Ramos (cell line): Measurements from ENCODE around the gene PPWD1.
"Not testable (repeated sequence)": the region's sequence is repeated elsewhere in the genome, so short reads cannot be mapped to it uniquely, and the experiment has no call there.

Source experiments
- in situ Hi-C: fragments of 300-500 bp; cut with MboI; formaldehyde crosslinking; loops from one replicate; pipeline ENCODE4 v1.14.3; 2022; ENCODE audit warnings: low sequenced_read_pairs; ENCODE audit not compliant: unreplicated experiment

The PPWD1 gene

DNA sequence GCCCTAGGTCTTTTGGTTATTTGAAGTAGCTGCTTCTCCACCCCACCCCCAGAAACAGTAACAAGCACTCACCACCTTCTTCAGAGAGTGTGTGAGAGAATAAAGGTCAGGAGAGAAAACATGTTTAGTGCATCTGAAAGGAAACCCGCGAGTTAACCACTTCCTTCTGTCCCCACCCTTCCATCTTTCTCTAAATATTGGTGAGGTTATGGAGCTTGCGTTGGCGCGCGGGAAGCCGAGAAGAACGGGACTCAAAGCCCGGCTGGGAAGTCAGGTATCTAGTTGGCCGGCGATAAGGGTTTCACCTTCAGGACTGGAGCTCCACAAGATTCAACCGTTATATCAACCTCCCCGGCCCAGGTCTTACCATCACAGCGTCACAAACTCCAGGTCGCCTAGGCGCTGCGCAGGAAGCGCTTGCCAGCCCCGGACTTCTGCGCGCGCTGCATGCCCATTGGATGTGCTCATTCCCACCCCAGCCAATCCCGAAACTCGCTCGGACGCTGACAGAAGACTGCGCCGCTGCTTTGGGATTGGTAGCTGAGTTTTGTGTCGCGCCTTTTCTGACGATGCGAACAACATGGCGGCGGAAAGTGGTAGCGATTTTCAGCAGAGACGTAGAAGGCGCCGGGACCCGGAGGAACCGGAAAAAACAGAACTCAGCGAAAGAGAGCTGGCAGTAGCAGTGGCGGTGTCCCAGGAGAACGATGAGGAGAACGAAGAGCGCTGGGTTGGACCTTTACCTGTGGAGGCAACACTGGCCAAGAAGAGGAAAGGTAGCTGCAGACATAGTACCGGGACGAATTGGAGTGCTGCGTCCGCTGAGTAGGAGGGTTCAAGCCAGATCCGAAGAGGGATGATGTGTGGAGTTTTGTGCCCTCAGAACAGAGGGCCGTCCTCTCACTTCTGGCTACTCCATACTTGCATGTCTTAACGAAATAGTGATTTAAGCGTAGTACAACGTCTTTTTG lies at the start of gene PPWD1, which contains the start of gene CENPK:
Gene PPWD1, plus strand, starts transcription at position 566 of the 971 bp plus-strand sequence. Its CDS starts 15 bp downstream, at position 581.
Gene CENPK, minus strand, starts transcription at position 438 of the 971 bp plus-strand sequence. CDS start 8,261 bp downstream, outside the sequence.
- in situ Hi-C loops: no loop called here

DNA sequence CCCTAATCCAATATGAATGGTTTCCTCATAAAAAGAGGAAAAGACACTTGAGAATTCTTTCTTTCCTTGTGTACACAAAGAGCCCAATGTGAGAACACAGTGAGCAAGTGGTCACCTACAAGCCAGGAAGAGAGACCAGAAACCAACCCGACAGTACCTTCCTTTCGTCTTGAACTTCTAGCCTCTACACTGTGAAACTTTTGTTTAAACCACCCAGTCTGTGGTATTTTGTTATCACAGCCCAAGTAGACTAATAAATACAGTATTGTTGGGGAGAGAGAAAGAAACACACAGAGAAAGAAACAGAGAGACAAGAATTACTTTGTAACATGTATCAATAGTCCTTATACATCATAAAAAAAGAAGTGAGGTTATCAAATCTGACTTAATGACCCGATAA lies 37.4 kb upstream of the PPWD1 start:
- in situ Hi-C loops: no loop called here

DNA sequence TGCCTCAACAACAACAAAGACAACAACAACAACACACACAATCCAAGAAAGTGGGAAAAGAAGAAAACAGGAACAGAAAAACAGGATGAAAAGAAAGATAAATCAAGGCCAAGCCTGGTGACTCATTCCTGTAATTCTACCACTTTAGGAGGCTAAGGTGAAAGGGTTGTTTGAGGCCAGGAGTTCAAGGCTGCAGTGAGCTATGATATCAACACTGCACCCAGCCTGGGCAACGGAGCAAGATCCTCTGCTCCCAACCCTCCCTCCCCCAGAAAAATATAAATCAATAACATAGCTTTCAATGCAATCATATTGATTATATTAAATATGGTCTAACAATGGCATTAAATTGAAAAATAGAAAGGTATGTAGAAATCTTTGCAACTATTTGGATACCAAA lies 32.2 kb upstream of the PPWD1 start:
- in situ Hi-C loops: no loop called here

DNA sequence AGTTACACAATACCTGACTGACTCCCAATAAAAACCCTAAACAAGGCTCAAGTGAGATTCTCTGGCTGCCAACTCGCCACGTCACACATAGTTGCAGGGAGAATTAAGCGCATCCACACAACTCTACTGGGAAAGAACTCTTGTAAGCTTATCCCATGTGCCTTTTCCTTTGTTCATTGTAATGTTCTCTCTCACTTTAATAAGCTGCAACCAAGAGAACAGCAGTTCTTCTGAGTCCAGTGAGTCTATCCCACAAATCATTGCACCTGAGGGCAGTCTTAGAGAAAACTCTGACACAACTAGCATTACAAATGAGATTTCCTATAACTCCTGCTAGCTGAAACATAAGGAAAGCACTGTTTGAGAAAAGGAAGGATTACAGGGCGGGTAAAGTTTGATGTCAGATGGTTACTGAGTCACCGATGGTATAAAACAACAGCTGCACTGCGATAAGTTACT lies 27.5 kb upstream of the PPWD1 start:
- in situ Hi-C loops: no loop called here

DNA sequence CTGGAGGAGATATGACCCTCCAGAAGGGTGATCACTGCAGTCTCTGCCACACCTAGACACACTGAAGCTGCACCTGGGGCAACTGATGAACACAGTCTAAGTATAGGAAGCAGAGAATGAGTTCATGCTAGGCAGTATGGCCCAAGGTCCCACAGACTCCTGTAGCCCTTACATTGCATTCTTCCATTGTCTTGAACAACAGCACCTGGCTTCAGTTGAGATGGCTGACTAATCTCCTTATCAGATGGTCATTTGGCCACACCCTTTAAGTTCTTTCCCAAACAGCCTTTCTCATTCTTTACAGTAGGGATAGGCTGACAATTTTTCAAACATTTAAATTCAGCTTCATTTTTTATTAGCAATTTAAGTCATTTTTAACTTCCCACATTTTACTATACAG lies 23.3 kb upstream of the PPWD1 start:
- in situ Hi-C loops: no loop called here

DNA sequence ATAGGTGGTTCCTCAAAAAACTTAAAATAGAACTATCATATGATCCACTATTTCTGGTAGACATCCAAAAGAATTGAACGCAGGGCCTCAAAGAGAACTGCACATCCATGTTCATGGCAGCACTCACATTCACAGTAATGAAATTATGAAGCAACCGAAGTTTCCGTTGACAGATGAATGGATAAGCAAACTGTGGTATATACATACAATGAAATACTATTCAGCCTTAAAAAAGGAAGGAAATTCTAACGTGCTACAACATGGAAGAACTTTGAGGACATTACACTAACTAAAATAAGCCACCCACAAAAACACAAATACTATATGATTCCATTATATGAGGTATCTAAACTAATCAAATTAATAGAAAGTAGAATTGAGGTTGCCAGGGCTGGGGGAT lies 18.6 kb upstream of the PPWD1 start:
- in situ Hi-C loops: no loop called here

DNA sequence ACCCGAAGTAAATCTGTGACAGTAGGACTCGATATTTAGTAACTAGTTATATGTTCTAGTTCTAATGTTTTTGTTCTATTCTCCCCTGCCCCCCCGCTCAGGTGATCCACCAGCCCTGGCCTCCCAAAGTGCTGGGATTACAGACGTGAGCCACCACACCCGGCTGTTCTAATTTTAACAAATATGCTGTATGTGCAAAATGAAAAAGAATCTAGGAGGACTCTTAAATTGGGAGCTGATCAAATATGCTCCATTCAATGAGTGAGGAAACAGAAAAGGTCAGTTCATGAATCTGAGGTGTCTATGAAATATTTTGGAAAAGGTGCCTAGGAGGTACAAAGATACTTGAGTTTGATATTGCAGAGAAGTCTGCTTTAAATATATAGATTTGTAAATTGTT lies 17.0 kb upstream of the PPWD1 start:
- in situ Hi-C loops: no loop called here

DNA sequence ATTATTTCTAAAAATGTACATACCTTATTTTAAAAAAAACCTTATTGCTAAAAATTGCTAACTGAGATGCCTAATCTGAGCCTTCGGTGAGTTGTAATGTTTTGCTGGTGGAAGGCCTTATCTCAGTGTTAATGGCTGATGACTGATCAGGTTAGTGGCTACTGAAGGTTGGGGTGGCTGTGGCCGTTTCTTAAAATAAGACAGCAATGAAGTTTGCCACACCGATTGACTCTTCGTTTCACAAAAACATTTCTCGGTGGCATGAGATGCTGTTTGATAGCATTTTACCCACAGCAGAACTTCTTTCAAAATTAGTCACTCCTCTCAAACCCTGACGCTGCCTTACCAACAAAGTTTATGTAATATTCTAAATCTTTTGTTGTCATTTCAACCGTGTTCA lies 14.8 kb upstream of the PPWD1 start:
- in situ Hi-C loops: no loop called here

DNA sequence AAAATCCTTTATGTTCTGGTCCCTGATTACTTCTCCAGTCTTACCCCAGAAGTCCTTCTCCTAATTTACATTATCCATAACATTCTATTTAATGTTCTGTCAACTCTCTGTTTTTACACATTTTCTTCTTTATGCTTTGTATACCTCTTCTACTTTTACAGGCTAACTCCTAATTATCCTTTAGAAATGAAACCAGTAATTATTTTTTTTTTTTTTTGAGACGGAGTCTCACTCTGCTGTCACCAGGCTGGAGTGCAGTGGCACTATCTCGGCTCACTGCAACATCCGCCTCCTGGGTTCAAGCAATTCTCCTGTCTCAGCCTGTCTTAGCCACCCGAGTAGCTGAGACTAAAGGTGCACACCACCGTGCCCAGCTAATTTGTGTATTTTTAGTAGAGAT lies 9.2 kb upstream of the PPWD1 start:
- in situ Hi-C loops: no loop called here

DNA sequence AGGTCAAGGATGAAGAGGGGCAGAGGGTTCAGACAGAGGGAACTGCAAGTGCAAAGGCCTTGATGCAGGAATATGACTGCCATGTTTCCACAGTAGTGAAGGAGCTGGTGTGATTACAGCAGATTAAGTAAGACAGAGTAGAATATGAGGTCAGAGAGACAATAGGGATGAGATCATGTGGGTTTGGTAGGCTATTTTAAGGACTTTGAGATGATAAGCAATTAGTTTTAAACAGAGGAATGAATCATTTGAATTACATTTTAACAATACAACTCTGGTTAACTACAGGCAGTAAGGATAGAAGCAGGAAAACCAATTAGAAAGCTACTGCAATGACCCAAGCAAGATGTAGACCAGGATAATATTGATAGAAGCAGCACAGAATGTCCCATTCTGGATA lies 7.8 kb upstream of the PPWD1 start:
- in situ Hi-C loops: no loop called here

DNA sequence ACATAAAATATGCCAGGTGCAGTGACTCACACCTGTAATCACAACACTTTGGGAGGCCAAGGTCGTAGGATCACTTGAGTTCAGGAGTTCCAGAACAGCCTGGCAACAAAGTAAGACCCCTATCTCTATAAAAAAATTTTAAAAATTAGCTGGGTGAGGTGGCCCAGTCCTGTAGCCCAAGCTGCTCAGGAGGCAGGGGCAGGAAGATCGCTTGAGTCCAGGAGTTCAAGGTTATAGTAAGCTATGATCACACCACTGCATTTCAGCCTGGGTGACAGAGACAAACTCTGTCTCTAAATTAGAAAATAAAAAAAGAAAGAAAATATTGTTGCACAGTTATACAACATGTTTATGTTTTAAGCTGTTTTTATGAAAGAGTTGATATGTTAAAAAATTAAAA lies 6.9 kb upstream of the PPWD1 start:
- in situ Hi-C loops: no loop called here

DNA sequence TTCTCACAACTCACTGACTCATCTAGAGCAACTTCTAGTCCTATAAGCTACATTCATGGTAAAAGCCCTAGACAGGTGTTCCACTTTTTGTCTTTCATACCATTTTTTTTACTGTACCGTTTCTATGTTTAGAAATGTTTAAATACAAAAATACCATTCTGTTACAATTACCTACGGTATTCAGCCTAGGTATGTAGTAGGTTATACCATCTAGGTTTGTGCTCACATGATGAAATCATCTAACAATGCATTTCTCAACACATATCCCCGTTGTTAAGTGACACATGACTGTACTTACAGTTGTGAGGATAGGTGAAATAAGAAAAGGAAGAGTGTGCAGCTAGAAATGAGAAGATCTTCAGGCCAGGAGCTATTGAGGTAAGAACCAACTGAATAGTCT lies 6.4 kb upstream of the PPWD1 start:
- in situ Hi-C loops: no loop called here

DNA sequence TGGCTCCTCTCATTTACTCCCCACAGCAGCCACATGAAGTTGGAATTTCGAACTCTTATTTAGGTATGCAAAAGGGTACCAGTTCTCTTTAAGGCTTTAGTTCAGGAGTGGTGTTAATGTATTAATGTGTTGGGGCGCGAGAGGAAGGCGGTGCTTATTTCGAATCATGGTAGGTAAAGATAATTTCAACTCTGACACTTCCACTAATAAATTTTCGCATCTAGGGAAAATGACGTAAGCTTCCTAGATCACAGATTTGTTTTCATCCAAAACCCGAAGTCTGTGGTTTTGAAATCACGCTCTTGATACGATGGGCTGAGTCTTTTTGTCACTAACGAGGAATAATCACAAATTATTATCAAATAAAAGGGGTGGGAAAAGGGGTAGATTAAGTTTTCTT lies 681 bp downstream of the PPWD1 start:
- in situ Hi-C loops: no loop called here

DNA sequence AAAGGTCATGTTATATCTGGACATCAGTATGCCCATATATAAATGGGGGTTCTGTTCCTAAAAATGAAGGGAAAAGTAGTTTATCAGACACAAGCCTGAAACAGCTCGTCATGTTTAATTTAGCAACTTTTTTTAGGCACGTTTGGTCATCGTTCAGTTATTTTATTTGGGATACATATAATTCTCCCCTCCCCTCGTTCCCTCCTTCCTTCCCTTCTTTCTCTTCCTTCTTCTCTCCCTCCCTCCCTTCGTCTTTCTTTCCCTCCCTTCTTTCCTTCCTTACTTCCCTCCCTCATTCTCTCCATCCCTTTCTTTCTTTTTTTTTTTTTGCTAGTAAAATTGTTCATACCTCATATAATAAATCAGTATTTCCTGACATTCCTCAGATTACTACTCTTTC lies 3.4 kb downstream of the PPWD1 start:
- in situ Hi-C loops: no loop called here

DNA sequence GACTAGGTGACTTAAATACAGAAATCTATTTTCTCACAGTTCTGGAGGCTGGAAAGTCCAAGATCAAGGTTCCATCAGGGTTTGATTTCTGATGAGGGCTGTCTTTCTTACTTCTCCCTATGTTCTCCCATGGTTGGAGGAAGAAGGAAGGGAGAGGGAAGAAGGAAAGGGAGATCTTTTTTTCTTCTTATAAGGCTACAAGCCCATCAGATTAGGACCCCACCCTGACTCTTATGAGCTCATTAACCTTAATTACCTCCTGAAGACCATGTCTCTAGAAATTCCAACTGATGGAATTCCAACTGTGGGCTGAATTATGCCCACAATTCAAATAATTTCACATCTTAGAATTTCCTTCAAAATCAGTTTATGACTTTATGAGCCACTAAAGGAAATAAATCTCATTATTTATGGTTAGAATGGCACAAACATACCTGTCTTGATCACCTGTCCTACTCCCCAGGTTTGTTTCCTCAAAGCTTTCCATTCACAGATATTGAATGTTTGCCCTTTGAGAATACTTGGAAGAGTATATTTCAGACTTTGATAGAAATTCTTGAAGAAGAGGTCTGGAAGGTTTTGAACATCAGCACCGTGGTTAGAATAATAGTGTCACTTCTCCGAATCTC lies 7.6 kb downstream of the PPWD1 start:
- in situ Hi-C loops: no loop called here

DNA sequence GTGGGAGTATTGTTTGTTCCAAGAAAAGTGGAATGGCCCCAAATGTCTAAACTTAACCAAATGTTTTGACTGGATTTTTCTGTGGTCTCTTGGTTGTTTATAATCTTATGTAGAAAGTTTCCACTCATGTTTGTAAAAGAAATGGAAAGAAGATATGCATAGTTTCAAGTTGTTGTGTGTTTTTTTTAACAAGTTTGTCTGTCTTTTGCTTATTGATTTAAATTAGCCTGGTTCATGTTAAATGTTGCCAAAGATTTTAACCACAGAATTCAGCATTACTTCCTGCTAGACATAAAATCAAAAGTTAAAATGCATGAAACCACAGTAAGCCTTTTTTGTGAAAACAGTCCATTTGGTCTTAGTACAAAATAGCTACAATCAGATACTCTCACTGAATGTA lies 14.0 kb downstream of the PPWD1 start:
- in situ Hi-C loops: no loop called here

DNA sequence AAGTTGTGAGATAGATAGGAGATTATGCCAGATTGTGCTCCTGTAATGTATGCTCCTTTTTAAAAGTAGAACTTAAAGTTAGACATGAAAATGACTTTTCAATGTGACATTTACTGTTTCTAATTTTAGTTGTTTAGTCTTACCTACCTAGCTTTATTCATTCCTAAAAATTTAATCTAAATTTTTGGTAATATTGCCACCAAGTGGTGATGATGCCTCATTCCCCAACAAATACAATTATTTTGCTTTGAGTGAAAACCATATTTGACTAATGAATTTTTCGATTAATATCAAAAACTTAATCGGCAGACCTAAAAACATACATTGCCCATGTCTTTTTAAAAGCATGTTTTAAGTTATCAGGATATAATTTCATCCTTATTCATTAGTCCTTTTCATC lies 25.6 kb downstream of the PPWD1 start:
- in situ Hi-C loops: no loop called here

DNA sequence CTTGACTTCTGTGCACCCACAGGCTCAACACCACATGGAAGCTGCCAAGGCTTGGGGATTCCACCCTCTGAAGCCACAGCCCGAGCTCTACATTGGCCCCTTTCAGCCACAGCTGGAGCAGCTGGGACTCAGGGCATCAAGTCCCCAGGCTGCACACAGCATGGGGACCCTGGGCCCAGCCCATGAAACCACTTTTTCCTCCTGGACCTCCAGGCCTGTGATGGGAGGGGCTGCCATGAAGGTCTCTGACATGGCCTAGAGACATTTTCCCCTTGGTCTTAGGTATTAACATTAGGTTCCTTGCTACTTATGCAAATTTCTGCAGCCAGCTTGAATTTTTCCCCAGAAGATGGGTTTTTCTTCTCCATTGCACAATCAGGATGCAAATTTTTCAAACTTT lies 38.7 kb downstream of the PPWD1 start:
- in situ Hi-C loops: not testable (repeated sequence)

DNA sequence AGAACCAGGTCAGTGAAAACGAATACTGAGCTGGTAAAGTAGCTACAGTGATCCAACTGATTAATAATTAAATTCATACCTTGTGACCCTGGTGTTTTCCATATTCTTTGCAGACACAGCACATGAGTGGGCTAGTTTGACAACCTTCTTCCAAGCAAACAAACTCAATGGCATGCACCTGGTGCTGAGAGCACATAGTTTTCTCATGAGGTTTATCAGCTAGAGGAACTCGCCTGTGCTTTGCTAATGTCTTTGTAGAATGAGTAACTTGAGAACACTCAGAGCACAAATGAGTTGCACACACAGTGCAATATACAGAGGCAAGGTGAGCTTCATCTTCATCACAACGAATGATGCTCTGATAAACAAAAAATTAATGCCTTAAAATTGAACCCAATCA lies 48.4 kb downstream of the PPWD1 start:
- in situ Hi-C loops: no loop called here

DNA sequence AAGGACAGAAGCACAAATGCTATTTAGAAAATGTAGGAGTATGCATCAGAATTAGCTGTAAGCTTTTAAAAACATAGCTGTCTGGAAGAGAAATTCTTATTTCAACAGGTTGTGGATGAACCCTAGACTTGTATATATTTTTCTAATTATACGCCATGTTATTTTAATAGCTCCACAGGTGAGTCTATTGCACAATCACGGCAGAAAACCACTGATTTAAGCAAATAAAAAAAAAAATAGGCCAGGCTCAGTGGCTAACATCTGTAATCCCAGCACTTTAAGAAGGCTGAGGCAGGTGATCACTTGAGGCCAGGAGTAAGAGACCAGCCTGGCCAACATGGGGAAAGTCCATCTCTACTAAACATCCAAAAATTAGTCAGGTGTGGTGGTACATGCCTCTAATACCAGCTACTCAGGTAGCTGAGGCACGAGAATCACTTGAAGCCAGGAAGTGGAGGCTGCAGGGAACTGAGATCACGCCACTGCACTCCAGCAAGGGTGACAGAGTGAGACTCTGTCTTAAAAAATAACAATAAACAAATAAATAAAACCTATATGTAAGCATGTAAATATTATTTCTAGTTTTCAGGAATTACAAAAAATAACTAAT lies 49.3 kb downstream of the PPWD1 start:
- in situ Hi-C loops: no loop called here

DNA sequence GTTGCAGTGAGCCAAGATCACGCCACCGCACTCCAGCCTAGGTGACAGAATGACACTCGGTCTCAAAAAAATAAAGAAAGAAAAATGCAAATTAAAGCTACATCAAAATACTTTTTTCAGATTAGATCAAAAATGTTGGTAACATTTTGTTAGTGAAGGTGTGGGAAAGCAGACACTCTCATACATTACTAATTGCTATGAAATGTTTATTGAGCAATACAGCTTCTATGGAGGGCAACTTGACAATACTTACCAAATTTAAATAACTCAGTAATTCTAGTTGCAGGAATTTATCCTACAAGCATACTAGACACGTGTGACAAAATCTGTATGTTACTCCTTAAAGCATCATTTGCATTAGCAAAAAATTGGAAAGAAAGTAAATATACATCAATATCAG lies 56.9 kb downstream of the PPWD1 start:
- in situ Hi-C loops: no loop called here
